Measurements from ENCODE around the gene PRRX2.

DNA sequence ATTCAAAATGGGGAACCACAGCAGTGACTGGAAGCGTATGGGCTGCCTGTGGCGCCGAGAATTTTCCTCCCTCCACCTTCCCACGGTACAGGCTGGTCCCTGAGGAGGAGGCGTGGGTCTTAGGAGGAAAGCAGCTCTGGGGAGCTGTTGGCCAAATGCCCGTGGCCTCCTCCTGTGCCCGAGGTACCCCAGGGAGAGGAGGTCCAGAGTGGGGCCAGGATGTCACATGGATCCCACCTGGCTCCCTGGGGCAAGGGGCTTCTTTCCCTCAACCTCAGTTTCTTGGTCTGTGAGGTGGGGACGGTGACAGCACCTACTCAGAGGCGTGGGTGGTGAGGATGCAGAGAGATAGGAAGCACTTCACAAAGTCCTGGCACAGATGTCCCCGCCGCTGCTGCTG, 16.5 kb downstream of the PRRX2 start:
- TF ChIP-seq, protein P1, sequence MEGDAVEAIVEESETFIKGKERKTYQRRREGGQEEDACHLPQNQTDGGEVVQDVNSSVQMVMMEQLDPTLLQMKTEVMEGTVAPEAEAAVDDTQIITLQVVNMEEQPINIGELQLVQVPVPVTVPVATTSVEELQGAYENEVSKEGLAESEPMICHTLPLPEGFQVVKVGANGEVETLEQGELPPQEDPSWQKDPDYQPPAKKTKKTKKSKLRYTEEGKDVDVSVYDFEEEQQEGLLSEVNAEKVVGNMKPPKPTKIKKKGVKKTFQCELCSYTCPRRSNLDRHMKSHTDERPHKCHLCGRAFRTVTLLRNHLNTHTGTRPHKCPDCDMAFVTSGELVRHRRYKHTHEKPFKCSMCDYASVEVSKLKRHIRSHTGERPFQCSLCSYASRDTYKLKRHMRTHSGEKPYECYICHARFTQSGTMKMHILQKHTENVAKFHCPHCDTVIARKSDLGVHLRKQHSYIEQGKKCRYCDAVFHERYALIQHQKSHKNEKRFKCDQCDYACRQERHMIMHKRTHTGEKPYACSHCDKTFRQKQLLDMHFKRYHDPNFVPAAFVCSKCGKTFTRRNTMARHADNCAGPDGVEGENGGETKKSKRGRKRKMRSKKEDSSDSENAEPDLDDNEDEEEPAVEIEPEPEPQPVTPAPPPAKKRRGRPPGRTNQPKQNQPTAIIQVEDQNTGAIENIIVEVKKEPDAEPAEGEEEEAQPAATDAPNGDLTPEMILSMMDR (IDR thresholded peaks at IDR 0.05; ENCODE audit: low read depth, low read length, poor library complexity, severe bottlenecking), result no peak
- TF ChIP-seq EZH2phosphoT487 (IDR thresholded peaks at IDR 0.05; ENCODE audit: borderline replicate concordance, low read length), result no peak

Data from DOHH2 (cell line).